AG04450 (cell line): ENCODE results near the gene TLE4. TPM values are rescaled to one million over a fixed set of nuclear protein-coding genes. Genes with fewer than 3 reads are reported as not detected.

Experiments
- CTCF ChIA-PET: fragments of 300-600, 350-600 bp; formaldehyde crosslinking; extraction: SDS; loops from one replicate; lab custom pipeline; 2022; ENCODE audit warnings: antibody characterized with exemption, inconsistent platforms; lab: Charles Lee
- POLR2A ChIA-PET: fragments of 350-600 bp; formaldehyde crosslinking; extraction: SDS; loops from one replicate; lab custom pipeline; 2021; ENCODE audit warnings: antibody characterized with exemption, inconsistent platforms; lab: Yijun Ruan, JAX
- DNase-seq: peaks from one replicate; pipeline ENCODE4 v3.0.0-alpha.2; 2011; ENCODE audit warnings: low read depth, low spot score
- H3K27ac ChIP-seq: one replicate; pipeline ENCODE4 v1.5.1; 2012; ENCODE audit warnings: low read depth, low read length, control low read depth
- H3K27me3 ChIP-seq: one replicate; pipeline ENCODE4 v1.6.0; 2012; ENCODE audit warnings: low read length; ENCODE audit not compliant: control insufficient read depth, insufficient read depth
- H3K4me3 ChIP-seq: 2 replicates; pipeline ENCODE4 v1.5.1; 2011; ENCODE audit warnings: mild to moderate bottlenecking, low read depth, low read length, control low read depth
- H3K9me3 ChIP-seq: 2 replicates; pipeline ENCODE4 v1.5.1; 2012; ENCODE audit warnings: low read length; ENCODE audit not compliant: control insufficient read depth, insufficient read depth
- CTCF ChIP-seq: IDR thresholded peaks from 2 replicates; pipeline ENCODE4 v1.5.1; 2011; ENCODE audit warnings: low read depth, low read length, control low read depth, inconsistent platforms
- polyA plus RNA-seq: library from polyadenylated mRNA; depleted of rRNA; stranded (reverse); fragments of >200 nt; gene quantifications from 2 replicates; pipeline ENCODE4 v1.2.3, GENCODE V29; 2011

Gene TLE4
- polyA plus RNA-seq, 1 experiment, result 53.4 TPM

- no peak overlapping the region for H3K27ac ChIP-seq
- DNase-seq, result no peak
- ChIA-PET CTCF (no interaction called here), POLR2A (no interaction called here)
- H3K4me3 ChIP-seq, result no peak overlapping the region
- TF ChIP-seq CTCF, result no peak
- no peaks in the 10 kb centered on the region for H3K9me3 ChIP-seq
- no peaks in the 10 kb centered on the region for H3K27me3 ChIP-seq
Observed at GRCh38 chr9:79619930-79620329, 48.2 kb downstream of the TLE4 start.

GRCh38 chr9:79621916-79622575 lies 50.3 kb downstream of the TLE4 start:
- ChIA-PET CTCF (no interaction called here), POLR2A (no interaction called here)
- H3K27ac ChIP-seq, result no peak overlapping the region
- no peaks in the 10 kb centered on the region for H3K27me3 ChIP-seq
- no peak overlapping the region for H3K4me3 ChIP-seq
- TF ChIP-seq CTCF, result no peak
- H3K9me3 ChIP-seq, result no peaks in the 10 kb centered on the region
- no peak for DNase-seq

- no peaks in the 10 kb centered on the region for H3K27me3 ChIP-seq
- no peaks in the 10 kb centered on the region for H3K9me3 ChIP-seq
- no peak for TF ChIP-seq CTCF
- H3K27ac ChIP-seq, result no peak overlapping the region
- no peak for DNase-seq
- H3K4me3 ChIP-seq, result no peak overlapping the region
- POLR2A ChIA-PET, result interaction anchor here (0.5 to 0.9 kb wide), 3 partner anchors 18 to 653 kb away, joined by 3 read pairs; no protein-coding TSS in a partner anchor
- CTCF ChIA-PET, result no interaction called here
Observed at GRCh38 chr9:79623799-79624721, 52.3 kb downstream of the TLE4 start.

GRCh38 chr9:79629721-79630120 lies 58.0 kb downstream of the TLE4 start:
- H3K27ac ChIP-seq, result no peak overlapping the region
- CTCF ChIA-PET, result interaction anchor here (1.2 kb wide), 1 partner anchor 8 kb away, joined by 4 read pairs; no protein-coding TSS in a partner anchor
- no peak for DNase-seq
- H3K27me3 ChIP-seq, result no peaks in the 10 kb centered on the region
- H3K4me3 ChIP-seq, result no peak overlapping the region
- H3K9me3 ChIP-seq, result no peaks in the 10 kb centered on the region
- POLR2A ChIA-PET, result no interaction called here
- no peak for TF ChIP-seq CTCF
